ENCODE results near the gene PXK. TPM values are rescaled to one million over a fixed set of nuclear protein-coding genes. Genes with fewer than 3 reads are reported as not detected.

PXK gene
- total and polyA plus RNA-seq, 10 of the 15 experiments (the other 5 are each of a cell fraction or from before 2014, with no cell fraction given): 8.4 to 38.0 (median 27.6) TPM

GRCh38 chr3:58305882-58306711, 26.6 kb upstream of the PXK start, which contains the start of the genes HTD2 and RPP14 (continued):
- TF ChIP-seq IRF4 (IDR thresholded peaks at IDR 0.05; ENCODE audit: low read depth, low read length) (0 out of 2 replicates have a peak, but pooled peaks have one; percentile 56), BMI1 (IDR thresholded peaks at IDR 0.05; ENCODE audit: borderline replicate concordance) (no peak), ESRRA (IDR thresholded peaks at IDR 0.05; ENCODE audit: low read length) (peak; percentile 40; the same call in 1 of the 2 replicates), PKNOX1 (IDR thresholded peaks at IDR 0.05) (peak; percentile 5; the same call in 1 of the 2 replicates), FOXM1 (IDR thresholded peaks at IDR 0.05; ENCODE audit: low read depth, low read length) (no peak), SMC3 (IDR thresholded peaks at IDR 0.05; ENCODE audit: borderline replicate concordance, low read length) (peak; percentile 65; the same call in 1 of the 2 replicates), NR2F1 (conservative IDR thresholded peaks at IDR 0.05) (peak; percentile 48; the same call in 1 of the 2 replicates), WRNIP1 (IDR thresholded peaks at IDR 0.05; ENCODE audit: borderline replicate concordance, low read depth, low read length) (no peak), CBFB (IDR thresholded peaks at IDR 0.05; ENCODE audit: low read depth) (peak; percentile 90), IKZF1 (conservative IDR thresholded peaks at IDR 0.05) (peak; percentile 97), YY1 (IDR thresholded peaks at IDR 0.05; ENCODE audit: low read depth, low read length) (peak; percentile 77), ETV6 (conservative IDR thresholded peaks at IDR 0.05 in 1 of 2, IDR thresholded peaks at IDR 0.05 in 1 of 2; ENCODE audit: borderline replicate concordance in 1 of 2, low read depth in 1 of 2) (peak in 1 of 2 experiments; percentile 10; a peak in 1 of 4 replicates), MTA2 (IDR thresholded peaks at IDR 0.05; ENCODE audit: low read depth) (no peak; the same call in 1 of the 2 replicates), NFIC (IDR thresholded peaks at IDR 0.05; ENCODE audit: low read depth, low read length) (no peak), ZNF207 (IDR thresholded peaks at IDR 0.05; ENCODE audit: borderline replicate concordance) (peak; percentile 93), ASH2L (IDR thresholded peaks at IDR 0.05; ENCODE audit: borderline replicate concordance, low read depth) (peak; percentile 94; the same call in 1 of the 2 replicates), E2F4 (IDR thresholded peaks at IDR 0.05; ENCODE audit: low read depth, low read length) (peak; percentile 51; the same call in 1 of the 2 replicates), CBX5 (IDR thresholded peaks at IDR 0.05; ENCODE audit: low read depth) (no peak; the same call in 1 of the 2 replicates), SMAD1 (IDR thresholded peaks at IDR 0.05; ENCODE audit: low read depth, partially characterized antibody) (no peak), NFYA (IDR thresholded peaks at IDR 0.05; ENCODE audit: borderline replicate concordance, low read depth, low read length) (no peak), FOS (IDR thresholded peaks at IDR 0.05; ENCODE audit: borderline replicate concordance, extremely low read depth, insufficient read length) (no peak), CBX3 (IDR thresholded peaks at IDR 0.05; ENCODE audit: borderline replicate concordance, low read depth) (no peak), TAF1 (IDR thresholded peaks at IDR 0.05; ENCODE audit: borderline replicate concordance, low read depth, low read length) (peak; percentile 61; the same call in 1 of the 2 replicates), RELA (IDR thresholded peaks at IDR 0.05; ENCODE audit: borderline replicate concordance, partially characterized antibody) (peak; percentile 45), RB1 (IDR thresholded peaks at IDR 0.05; ENCODE audit: borderline replicate concordance) (peak; percentile 93; the same call in 1 of the 2 replicates), RUNX3 (IDR thresholded peaks at IDR 0.05; ENCODE audit: low read length) (peak; percentile 85), ZBED1 (IDR thresholded peaks at IDR 0.05; ENCODE audit: borderline replicate concordance) (no peak), PML (IDR thresholded peaks at IDR 0.05; ENCODE audit: low read length) (0 out of 2 replicates have a peak, but pooled peaks have one; percentile 80), NFXL1 (IDR thresholded peaks at IDR 0.05; ENCODE audit: borderline replicate concordance) (no peak), TCF7 (IDR thresholded peaks at IDR 0.05; ENCODE audit: borderline replicate concordance) (no peak), LARP7 (IDR thresholded peaks at IDR 0.05) (peak; percentile 34; the same call in 1 of the 2 replicates), ZNF274 (IDR thresholded peaks at IDR 0.05; ENCODE audit: insufficient read depth, insufficient read length) (no peak)
